ENCODE measurements around the gene RNF5. TPM values are rescaled to one million over a fixed set of nuclear protein-coding genes. Genes with fewer than 3 reads are reported as not detected.

The RNF5 gene
- total and polyA plus RNA-seq, 10 of the 15 experiments (the other 5 are each of a cell fraction or from before 2014, with no cell fraction given) = 31.4 to 114 (median 62.8) TPM

DNA sequence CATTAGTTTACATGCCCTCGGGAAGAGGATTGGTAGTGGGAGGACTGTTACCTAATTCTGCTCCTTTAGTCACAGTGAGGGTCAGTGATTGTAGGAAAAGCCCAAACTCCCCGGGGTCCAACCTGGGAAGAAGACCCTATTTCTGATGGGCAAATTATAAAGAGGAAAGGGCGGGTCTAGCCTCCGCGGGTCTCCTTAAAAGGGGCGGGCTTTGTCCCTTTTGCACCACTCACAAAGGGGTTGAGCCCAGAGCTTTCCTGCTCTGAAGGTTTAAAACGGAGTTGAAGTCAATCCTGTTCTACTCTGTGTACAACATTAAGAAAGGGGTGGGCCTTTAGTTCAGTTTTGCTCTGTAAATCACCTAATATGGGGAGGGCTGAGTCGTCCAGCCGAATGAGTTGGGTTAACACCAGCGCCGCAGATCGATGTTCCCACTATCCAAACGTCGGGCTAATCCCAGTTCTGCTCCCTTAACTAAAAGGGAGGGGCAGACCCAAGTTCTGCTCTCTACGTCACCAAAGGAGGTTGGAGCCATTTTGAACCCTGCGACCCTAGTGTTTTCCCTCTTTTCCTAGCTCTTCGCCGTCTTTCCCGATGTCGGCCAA is 920 bp upstream of the RNF5 start (continued):
- TF ChIP-seq CTCF (IDR thresholded peaks at IDR 0.05 in 2 of 3, conservative IDR thresholded peaks at IDR 0.05 in 1 of 3; ENCODE audit: control insufficient read depth in 2 of 3, extremely low read depth in 1 of 3, insufficient read depth in 1 of 3, low read depth in 3 of 3, low read length in 3 of 3) (no peak), FOXM1 (IDR thresholded peaks at IDR 0.05; ENCODE audit: low read depth, low read length) (no peak), HCFC1 (IDR thresholded peaks at IDR 0.05; ENCODE audit: low read length) (no peak), HDAC6 (IDR thresholded peaks at IDR 0.05; ENCODE audit: unreplicated experiment) (no peak), BMI1 (IDR thresholded peaks at IDR 0.05; ENCODE audit: borderline replicate concordance) (no peak), SRF (IDR thresholded peaks at IDR 0.05; ENCODE audit: low read depth in 2 of 2, low read length in 2 of 2) (0 out of 4 replicates have a peak, but pooled peaks of 1 of the 2 experiments have one; percentile 37), NKRF (conservative IDR thresholded peaks at IDR 0.05) (0 out of 2 replicates have a peak, but pooled peaks have one; percentile 51), SMC3 (IDR thresholded peaks at IDR 0.05; ENCODE audit: borderline replicate concordance, low read length) (no peak), SMARCA5 (IDR thresholded peaks at IDR 0.05) (peak; percentile 53; the same call in 1 of the 2 replicates), TCF7 (IDR thresholded peaks at IDR 0.05; ENCODE audit: borderline replicate concordance) (no peak), ATF2 (IDR thresholded peaks at IDR 0.05; ENCODE audit: low read length) (no peak), POLR2AphosphoS5 (IDR thresholded peaks at IDR 0.05; ENCODE audit: low read length) (peak; percentile 62; the same call in 1 of the 2 replicates), HDGF (IDR thresholded peaks at IDR 0.05) (no peak), ATF7 (IDR thresholded peaks at IDR 0.05; ENCODE audit: low read depth) (no peak; the same call in 1 of the 2 replicates), ZZZ3 (IDR thresholded peaks at IDR 0.05; ENCODE audit: control insufficient read depth, insufficient read length, low read depth) (no peak), PBX3 (IDR thresholded peaks at IDR 0.05; ENCODE audit: insufficient replicate concordance, low read depth, low read length) (no peak), PAX8 (IDR thresholded peaks at IDR 0.05) (0 out of 2 replicates have a peak, but pooled peaks have one; percentile 39), RCOR1 (conservative IDR thresholded peaks at IDR 0.05; ENCODE audit: low read depth, low read length) (0 out of 2 replicates have a peak, but pooled peaks have one; percentile 21)
- TF ChIP-seq, protein P1, sequence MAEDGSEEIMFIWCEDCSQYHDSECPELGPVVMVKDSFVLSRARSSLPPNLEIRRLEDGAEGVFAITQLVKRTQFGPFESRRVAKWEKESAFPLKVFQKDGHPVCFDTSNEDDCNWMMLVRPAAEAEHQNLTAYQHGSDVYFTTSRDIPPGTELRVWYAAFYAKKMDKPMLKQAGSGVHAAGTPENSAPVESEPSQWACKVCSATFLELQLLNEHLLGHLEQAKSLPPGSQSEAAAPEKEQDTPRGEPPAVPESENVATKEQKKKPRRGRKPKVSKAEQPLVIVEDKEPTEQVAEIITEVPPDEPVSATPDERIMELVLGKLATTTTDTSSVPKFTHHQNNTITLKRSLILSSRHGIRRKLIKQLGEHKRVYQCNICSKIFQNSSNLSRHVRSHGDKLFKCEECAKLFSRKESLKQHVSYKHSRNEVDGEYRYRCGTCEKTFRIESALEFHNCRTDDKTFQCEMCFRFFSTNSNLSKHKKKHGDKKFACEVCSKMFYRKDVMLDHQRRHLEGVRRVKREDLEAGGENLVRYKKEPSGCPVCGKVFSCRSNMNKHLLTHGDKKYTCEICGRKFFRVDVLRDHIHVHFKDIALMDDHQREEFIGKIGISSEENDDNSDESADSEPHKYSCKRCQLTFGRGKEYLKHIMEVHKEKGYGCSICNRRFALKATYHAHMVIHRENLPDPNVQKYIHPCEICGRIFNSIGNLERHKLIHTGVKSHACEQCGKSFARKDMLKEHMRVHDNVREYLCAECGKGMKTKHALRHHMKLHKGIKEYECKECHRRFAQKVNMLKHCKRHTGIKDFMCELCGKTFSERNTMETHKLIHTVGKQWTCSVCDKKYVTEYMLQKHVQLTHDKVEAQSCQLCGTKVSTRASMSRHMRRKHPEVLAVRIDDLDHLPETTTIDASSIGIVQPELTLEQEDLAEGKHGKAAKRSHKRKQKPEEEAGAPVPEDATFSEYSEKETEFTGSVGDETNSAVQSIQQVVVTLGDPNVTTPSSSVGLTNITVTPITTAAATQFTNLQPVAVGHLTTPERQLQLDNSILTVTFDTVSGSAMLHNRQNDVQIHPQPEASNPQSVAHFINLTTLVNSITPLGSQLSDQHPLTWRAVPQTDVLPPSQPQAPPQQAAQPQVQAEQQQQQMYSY (CRISPR knock-in tag; IDR thresholded peaks at IDR 0.05) = no peak
- TF ChIP-seq, protein P2, sequence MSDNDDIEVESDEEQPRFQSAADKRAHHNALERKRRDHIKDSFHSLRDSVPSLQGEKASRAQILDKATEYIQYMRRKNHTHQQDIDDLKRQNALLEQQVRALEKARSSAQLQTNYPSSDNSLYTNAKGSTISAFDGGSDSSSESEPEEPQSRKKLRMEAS (IDR thresholded peaks at IDR 0.05; ENCODE audit: low read depth, low read length) = no peak

Data from GM12878 (cell line).